HL-60 (cell line): ENCODE data around the gene STAT6.

Experiments
- CTCF ChIP-seq: IDR thresholded peaks from one replicate; pipeline ENCODE4 v1.5.1; 2011; ENCODE audit warnings: low read length, control low read depth, inconsistent platforms; ENCODE audit not compliant: insufficient read depth
- POLR2AphosphoS5 ChIP-seq: IDR thresholded peaks from 2 replicates; pipeline ENCODE4 v1.6.1; 2012; ENCODE audit warnings: low read depth
- SPI1 ChIP-seq: IDR thresholded peaks from 2 replicates; pipeline ENCODE4 v1.6.1; 2012; ENCODE audit warnings: low read depth, mild to moderate bottlenecking, borderline replicate concordance

- no peak for TF ChIP-seq CTCF
- TF ChIP-seq POLR2AphosphoS5 = no peak
- no peak for TF ChIP-seq SPI1
These were observed 14.2 kb downstream of the STAT6 start for GRCh38 chr12:57096748-57097553.
